HL-60 (cell line): Measurements from ENCODE around the gene FNIP2.
"Not testable (repeated sequence)": the region's sequence is repeated elsewhere in the genome, so short reads cannot be mapped to it uniquely, and the experiment has no call there.

ENCODE experiments used
- GABPA ChIP-seq: IDR thresholded peaks from 2 replicates; pipeline ENCODE4 v1.6.1; 2012; ENCODE audit warnings: low read depth
- POLR2AphosphoS5 ChIP-seq: IDR thresholded peaks from 2 replicates; pipeline ENCODE4 v1.6.1; 2012; ENCODE audit warnings: low read depth
- TF ChIP-seq, protein P1 (sequence below): IDR thresholded peaks from one replicate; pipeline ENCODE4 v1.5.1; 2011; ENCODE audit warnings: low read length, control low read depth, inconsistent platforms; ENCODE audit not compliant: insufficient read depth
- TF ChIP-seq, protein P2 (sequence below): IDR thresholded peaks from 2 replicates; pipeline ENCODE4 v1.6.1; 2012; ENCODE audit warnings: low read depth; ENCODE audit not compliant: insufficient replicate concordance

DNA sequence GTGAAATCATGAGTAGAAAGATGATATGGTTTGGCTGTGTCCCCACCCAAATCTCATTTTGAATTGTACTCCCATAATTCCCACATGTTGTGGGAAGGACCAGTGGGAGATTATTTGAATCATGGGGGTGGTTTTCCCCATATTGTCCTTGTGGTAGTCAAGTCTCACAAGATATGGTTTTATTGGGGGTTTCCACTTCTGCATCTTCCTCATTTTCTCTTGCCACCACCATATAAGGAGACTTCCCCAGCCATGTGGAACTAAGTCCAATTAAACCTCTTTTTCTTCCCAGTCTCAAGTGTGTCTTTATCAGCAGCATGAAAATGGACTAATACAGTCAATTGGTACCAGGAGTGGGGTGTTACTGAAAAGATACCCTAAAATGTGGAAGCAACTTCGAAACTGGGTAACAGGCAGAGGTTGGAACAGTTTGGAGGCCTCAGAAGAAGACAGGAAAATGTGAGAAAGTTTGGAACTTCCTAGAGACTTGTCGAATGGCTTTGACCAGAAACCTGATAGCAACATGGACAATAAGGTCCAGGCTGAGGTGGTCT lies 183.5 kb downstream of the FNIP2 start:
- TF ChIP-seq, protein P1, sequence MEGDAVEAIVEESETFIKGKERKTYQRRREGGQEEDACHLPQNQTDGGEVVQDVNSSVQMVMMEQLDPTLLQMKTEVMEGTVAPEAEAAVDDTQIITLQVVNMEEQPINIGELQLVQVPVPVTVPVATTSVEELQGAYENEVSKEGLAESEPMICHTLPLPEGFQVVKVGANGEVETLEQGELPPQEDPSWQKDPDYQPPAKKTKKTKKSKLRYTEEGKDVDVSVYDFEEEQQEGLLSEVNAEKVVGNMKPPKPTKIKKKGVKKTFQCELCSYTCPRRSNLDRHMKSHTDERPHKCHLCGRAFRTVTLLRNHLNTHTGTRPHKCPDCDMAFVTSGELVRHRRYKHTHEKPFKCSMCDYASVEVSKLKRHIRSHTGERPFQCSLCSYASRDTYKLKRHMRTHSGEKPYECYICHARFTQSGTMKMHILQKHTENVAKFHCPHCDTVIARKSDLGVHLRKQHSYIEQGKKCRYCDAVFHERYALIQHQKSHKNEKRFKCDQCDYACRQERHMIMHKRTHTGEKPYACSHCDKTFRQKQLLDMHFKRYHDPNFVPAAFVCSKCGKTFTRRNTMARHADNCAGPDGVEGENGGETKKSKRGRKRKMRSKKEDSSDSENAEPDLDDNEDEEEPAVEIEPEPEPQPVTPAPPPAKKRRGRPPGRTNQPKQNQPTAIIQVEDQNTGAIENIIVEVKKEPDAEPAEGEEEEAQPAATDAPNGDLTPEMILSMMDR: not testable (repeated sequence)
- TF ChIP-seq POLR2AphosphoS5, GABPA: not testable (repeated sequence)
- TF ChIP-seq, protein P2, sequence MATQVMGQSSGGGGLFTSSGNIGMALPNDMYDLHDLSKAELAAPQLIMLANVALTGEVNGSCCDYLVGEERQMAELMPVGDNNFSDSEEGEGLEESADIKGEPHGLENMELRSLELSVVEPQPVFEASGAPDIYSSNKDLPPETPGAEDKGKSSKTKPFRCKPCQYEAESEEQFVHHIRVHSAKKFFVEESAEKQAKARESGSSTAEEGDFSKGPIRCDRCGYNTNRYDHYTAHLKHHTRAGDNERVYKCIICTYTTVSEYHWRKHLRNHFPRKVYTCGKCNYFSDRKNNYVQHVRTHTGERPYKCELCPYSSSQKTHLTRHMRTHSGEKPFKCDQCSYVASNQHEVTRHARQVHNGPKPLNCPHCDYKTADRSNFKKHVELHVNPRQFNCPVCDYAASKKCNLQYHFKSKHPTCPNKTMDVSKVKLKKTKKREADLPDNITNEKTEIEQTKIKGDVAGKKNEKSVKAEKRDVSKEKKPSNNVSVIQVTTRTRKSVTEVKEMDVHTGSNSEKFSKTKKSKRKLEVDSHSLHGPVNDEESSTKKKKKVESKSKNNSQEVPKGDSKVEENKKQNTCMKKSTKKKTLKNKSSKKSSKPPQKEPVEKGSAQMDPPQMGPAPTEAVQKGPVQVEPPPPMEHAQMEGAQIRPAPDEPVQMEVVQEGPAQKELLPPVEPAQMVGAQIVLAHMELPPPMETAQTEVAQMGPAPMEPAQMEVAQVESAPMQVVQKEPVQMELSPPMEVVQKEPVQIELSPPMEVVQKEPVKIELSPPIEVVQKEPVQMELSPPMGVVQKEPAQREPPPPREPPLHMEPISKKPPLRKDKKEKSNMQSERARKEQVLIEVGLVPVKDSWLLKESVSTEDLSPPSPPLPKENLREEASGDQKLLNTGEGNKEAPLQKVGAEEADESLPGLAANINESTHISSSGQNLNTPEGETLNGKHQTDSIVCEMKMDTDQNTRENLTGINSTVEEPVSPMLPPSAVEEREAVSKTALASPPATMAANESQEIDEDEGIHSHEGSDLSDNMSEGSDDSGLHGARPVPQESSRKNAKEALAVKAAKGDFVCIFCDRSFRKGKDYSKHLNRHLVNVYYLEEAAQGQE: not testable (repeated sequence)
